Measurements from ENCODE around the gene NOMO2.
"Not testable (repeated sequence)": the region's sequence is repeated elsewhere in the genome, so short reads cannot be mapped to it uniquely, and the experiment has no call there.

DNA sequence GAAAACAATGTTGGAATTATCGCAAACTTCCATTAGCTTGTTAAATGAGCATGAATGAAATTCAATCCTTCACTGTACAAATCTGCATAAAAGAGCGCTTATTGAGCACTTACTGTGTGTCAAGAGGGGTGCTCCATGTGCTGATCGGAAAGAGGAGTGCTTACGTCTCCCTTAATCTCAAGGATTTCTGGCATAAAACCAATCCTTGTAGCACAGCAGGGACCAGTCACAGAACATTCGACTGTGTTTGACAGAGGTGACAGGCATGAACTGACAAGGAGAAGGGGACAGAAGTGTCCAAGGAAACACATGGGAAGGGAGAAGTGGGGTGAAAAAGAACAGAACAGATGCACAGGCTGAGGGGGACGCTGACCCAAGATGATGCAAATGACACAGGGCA, 14.5 kb downstream of the NOMO2 start:
- TF ChIP-seq, protein P1, sequence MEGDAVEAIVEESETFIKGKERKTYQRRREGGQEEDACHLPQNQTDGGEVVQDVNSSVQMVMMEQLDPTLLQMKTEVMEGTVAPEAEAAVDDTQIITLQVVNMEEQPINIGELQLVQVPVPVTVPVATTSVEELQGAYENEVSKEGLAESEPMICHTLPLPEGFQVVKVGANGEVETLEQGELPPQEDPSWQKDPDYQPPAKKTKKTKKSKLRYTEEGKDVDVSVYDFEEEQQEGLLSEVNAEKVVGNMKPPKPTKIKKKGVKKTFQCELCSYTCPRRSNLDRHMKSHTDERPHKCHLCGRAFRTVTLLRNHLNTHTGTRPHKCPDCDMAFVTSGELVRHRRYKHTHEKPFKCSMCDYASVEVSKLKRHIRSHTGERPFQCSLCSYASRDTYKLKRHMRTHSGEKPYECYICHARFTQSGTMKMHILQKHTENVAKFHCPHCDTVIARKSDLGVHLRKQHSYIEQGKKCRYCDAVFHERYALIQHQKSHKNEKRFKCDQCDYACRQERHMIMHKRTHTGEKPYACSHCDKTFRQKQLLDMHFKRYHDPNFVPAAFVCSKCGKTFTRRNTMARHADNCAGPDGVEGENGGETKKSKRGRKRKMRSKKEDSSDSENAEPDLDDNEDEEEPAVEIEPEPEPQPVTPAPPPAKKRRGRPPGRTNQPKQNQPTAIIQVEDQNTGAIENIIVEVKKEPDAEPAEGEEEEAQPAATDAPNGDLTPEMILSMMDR (IDR thresholded peaks at IDR 0.05 in 2 of 3, conservative IDR thresholded peaks at IDR 0.05 in 1 of 3; ENCODE audit: control insufficient read depth in 2 of 3, extremely low read depth in 1 of 3, insufficient read depth in 1 of 3, low read depth in 3 of 3, low read length in 3 of 3) = not testable (repeated sequence)
- TF ChIP-seq GABPA (IDR thresholded peaks at IDR 0.05; ENCODE audit: low read depth); IRF4 (IDR thresholded peaks at IDR 0.05; ENCODE audit: low read depth, low read length); BCL11A (IDR thresholded peaks at IDR 0.05; ENCODE audit: low read depth, low read length); IRF3 (IDR thresholded peaks at IDR 0.05); MTA3 (IDR thresholded peaks at IDR 0.05; ENCODE audit: borderline replicate concordance, low read length); ZSCAN29 (IDR thresholded peaks at IDR 0.05); NFYB (IDR thresholded peaks at IDR 0.05; ENCODE audit: insufficient read depth, low read depth, low read length); EGR1 (IDR thresholded peaks at IDR 0.05; ENCODE audit: borderline replicate concordance in 1 of 2, low read depth in 2 of 2, low read length in 2 of 2): not testable (repeated sequence)

All from GM12878 (cell line).